Right kidney (tissue), 9 donors: ENCODE data around the gene MAGEB4.
"Not testable (repeated sequence)": the region's sequence is repeated elsewhere in the genome, so short reads cannot be mapped to it uniquely, and the experiment has no call there.

Experiments used
- DNase-seq: peaks from one replicate; pipeline ENCODE4 v3.0.0-alpha.2; 2016
- long read RNA-seq, 8 donors: transcript quantifications; one replicate each; lab custom pipeline, GENCODE V29; 2026

Gene MAGEB4
- long read RNA-seq, donor 1, result 0 reads
- long read RNA-seq, donor 2, result 0 reads
- long read RNA-seq, donor 3, result 0 reads
- long read RNA-seq, donor 4, result 0 reads
- long read RNA-seq, donor 5, result 0 reads
- long read RNA-seq, donor 6, result 0 reads
- long read RNA-seq, donor 7, result 0 reads
- long read RNA-seq, donor 8, result 0 reads

GRCh38 chrX:30241724-30242415, at the start of gene MAGEB4:
MAGEB4 (plus strand) TSS chrX:30242000; CDS start chrX:30242136, 136 bp downstream.
- no peak for DNase-seq

GRCh38 chrX:30193910-30194309, 47.9 kb upstream of the MAGEB4 start:
- not testable (repeated sequence) for DNase-seq

- no peak for DNase-seq
These were observed 45.5 kb upstream of the MAGEB4 start for GRCh38 chrX:30196322-30196721.

DNA sequence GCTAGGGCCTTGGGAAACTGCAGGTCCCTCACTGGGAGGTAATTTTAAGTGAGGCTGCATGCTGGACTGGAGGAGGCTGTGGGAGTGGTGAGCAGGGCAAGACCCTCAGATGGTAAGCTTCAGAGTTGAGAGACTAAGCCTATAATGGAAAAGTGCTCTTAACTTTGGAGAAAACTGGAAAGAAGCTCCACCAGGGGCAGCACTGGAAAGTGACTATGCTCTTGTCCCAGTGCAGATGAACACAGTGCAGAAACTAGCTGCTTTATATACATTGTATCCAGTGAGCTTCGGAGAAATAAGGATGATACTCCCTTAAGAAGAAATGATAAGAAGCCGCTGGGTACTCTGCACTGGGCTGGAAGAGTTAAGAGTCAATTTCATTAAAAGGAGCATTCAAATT, 29.6 kb upstream of the MAGEB4 start:
- DNase-seq, result no peak

GRCh38 chrX:30215357-30215843, 26.4 kb upstream of the MAGEB4 start, which contains the start of gene MAGEB2:
MAGEB2 (plus strand) TSS chrX:30215563; CDS start chrX:30218581, 3,018 bp downstream.
- no peak for DNase-seq

DNA sequence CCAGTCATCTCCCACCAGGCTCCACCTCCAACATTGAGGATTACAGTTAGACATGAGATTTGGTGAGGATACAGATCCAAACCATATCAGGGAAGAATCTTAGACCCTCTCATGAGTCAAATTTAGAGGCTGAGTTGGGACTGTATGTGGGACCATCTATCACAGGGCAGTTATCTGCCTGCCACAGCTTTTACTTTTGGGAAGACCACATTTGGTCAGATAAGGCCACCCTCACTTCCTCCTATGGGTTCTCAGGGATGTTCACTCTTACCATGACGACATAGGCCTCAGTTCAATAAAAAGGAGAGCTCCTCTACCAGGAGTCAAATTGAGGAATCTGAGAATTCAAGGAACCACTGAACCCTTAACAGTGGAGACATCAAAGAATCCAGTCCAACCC, 24.3 kb upstream of the MAGEB4 start:
- DNase-seq, result no peak

GRCh38 chrX:30219372-30219771, 22.4 kb upstream of the MAGEB4 start:
- no peak for DNase-seq

- DNase-seq, result no peak
These were observed 21.1 kb upstream of the MAGEB4 start for GRCh38 chrX:30220661-30221060.

- peak; percentile 1 for DNase-seq
These were observed 17.3 kb upstream of the MAGEB4 start for GRCh38 chrX:30224536-30224935.

DNA sequence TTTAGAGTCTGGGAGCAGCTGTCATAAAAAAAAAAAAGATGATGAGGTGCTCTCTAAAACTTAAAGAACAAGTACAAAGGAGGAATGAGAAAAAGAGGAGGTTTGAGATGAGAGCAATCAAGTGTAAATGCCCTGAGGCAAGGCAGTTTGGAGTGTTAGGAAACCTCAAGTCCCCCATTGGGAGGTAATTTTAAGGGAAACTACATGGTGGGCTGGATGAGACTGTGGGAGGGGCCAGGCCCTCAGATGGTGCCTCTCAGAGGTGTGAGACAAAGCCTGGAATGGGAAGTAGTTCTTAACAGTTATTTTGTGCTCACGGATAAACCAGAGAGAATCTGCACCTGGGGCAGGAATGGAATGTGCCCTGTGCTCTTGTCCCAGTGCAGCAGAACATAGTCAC, 13.3 kb upstream of the MAGEB4 start:
- no peak for DNase-seq

DNA sequence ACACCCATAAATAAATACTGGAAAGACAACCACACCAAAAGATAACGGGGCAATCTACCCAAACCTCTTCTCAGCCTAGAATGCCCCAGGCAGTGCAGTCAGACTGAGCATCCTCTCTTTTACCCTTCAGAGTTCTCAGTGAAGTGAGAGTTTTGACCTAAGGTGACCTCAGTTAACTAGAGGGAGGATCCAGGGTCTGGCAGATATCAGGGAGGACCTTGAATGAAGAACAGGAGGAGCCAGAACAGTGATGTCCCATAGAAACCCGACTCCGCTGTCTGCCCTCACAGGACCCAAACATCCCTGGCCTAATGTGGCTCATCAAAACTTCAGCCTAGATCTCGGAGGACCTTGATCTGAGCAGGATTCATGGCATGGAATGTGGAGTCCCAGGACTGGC, 11.4 kb upstream of the MAGEB4 start, which contains the start of gene MAGEB3:
Gene MAGEB3, plus strand, starts transcription at position 263 of the 400 bp plus-strand sequence. CDS start 5,268 bp downstream, outside the sequence.
- no peak for DNase-seq

- DNase-seq, result no peak
These were observed 5.1 kb downstream of the MAGEB4 start, which contains the start of gene MAGEB1 for GRCh38 chrX:30246769-30247489. MAGEB1 (plus strand) TSS chrX:30247146; CDS start chrX:30250494, 3,348 bp downstream.

- no peak for DNase-seq
These were observed 7.1 kb downstream of the MAGEB4 start for GRCh38 chrX:30248854-30249253.

GRCh38 chrX:30253257-30253656, 11.5 kb downstream of the MAGEB4 start:
- DNase-seq, result no peak

- no peak for DNase-seq
These were observed 18.1 kb downstream of the MAGEB4 start for GRCh38 chrX:30259927-30260326.

DNA sequence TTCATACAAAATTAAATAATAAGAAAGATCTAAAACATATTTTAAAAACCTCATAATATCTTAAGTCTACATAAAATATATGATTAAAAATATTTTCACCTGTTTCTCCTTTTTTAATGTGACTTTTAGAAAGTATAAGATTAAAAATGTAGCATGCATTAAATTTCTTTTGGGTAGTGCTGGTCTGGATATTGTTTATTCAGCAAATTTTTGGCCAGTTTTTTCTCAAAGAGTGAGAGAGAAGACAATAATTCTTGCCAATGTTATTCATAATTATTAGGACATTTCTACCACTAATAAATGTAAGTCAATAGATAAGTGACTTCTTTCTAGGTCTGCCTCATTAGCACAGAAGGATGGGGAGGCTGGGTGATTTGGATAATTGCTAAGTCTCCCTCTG, 19.2 kb downstream of the MAGEB4 start:
- no peak for DNase-seq

DNA sequence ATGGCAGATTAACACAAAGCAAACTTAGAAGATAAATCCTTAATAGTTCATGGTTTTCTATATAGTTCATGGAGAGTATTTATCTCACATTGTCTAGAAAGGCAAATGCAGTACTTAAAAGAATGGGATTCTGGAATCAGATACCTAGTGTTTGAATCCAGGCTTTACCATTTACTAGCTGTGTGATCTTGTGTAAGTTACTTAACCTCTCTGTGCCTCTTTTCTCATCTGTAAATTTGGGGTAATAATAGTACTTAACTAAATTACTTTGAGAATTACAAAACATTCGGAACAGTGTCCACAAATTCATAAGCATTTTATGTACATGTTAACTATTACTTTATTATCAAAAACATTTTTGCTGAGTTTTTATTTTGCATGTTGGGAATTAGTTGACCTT, 21.0 kb downstream of the MAGEB4 start:
- no peak for DNase-seq

GRCh38 chrX:30270639-30271038, 28.8 kb downstream of the MAGEB4 start:
- no peak for DNase-seq

- no peak for DNase-seq
These were observed 33.7 kb downstream of the MAGEB4 start for GRCh38 chrX:30275498-30275897.

- DNase-seq, result no peak
These were observed 36.6 kb downstream of the MAGEB4 start for GRCh38 chrX:30278365-30278764.

GRCh38 chrX:30280428-30280827, 38.6 kb downstream of the MAGEB4 start:
- no peak for DNase-seq

GRCh38 chrX:30282527-30282926, 40.7 kb downstream of the MAGEB4 start:
- no peak for DNase-seq
